ENCODE data around the gene SCUBE1.

Gene SCUBE1

GRCh38 chr22:43203471-43203981 is 139.6 kb downstream of the SCUBE1 start:
- Histone ChIP-seq H3K27ac (ENCODE audit: low read depth, low read length, poor library complexity, severe bottlenecking) (no peak overlapping the region), H3K9me3 (ENCODE audit: low read length) (no peaks in the 10 kb centered on the region), H4K20me1 (ENCODE audit: insufficient read depth, low read length) (no peaks in the 10 kb centered on the region), H3K27me3 (ENCODE audit: insufficient read depth, low read length) (no peaks in the 10 kb centered on the region), H3K36me3 (ENCODE audit: insufficient read depth, low read length) (no peaks in the 10 kb centered on the region), H3K4me3 (ENCODE audit: low read depth, low read length, poor library complexity, severe bottlenecking) (no peak overlapping the region), H3K4me2 (ENCODE audit: low read length) (no peak overlapping the region), H3K9me2 (ENCODE audit: low read depth, low read length) (no peaks in the 10 kb centered on the region), H3K79me2 (ENCODE audit: insufficient read depth, low read length) (no peaks in the 10 kb centered on the region), H3K9ac (ENCODE audit: low read length) (no peak overlapping the region), H2AFZ (ENCODE audit: low read length) (no peak overlapping the region), H3F3A (ENCODE audit: insufficient read depth, low read length) (no peaks in the 10 kb centered on the region), H3K4me1 (ENCODE audit: insufficient read depth, low read length, severe bottlenecking) (no peaks in the 10 kb centered on the region)
- no peak for TF ChIP-seq EZH2 (IDR thresholded peaks at IDR 0.05; ENCODE audit: borderline replicate concordance, low read length)
- no peak for TF ChIP-seq CTCF (IDR thresholded peaks at IDR 0.05; ENCODE audit: low read length)

GRCh38 chr22:43202756-43203410 is 140.3 kb downstream of the SCUBE1 start:
- no peak overlapping the region for H2AFZ ChIP-seq (ENCODE audit: low read length)

DNA sequence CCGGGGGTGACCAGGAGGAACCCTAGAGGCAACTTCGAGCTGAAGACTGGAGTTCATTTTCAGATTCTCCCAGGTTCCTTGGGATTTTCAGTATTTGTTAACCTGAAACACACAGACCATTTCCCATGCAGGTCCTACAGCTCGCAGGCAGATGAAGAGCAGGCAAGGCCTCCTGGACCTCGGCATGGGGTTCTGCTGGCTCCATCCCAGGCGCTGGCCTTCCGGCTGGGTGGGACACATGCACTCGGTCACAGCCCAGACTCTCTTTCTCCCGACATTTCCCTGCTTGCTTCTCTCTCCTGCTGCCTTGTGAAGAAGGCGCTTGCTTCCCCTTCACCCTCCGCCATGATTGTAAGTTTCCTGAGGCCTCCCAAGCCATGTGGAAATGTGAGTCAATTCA is 140.8 kb downstream of the SCUBE1 start:
- H3K79me2 ChIP-seq (ENCODE audit: insufficient read depth, low read length), result no peaks in the 10 kb centered on the region
- no peaks in the 10 kb centered on the region for H3K9me2 ChIP-seq (ENCODE audit: low read depth, low read length)
- H3K27ac ChIP-seq (ENCODE audit: low read depth, low read length, poor library complexity, severe bottlenecking), result no peak overlapping the region
- H3K4me2 ChIP-seq (ENCODE audit: low read length), result no peak overlapping the region
- H3F3A ChIP-seq (ENCODE audit: insufficient read depth, low read length), result no peaks in the 10 kb centered on the region
- no peaks in the 10 kb centered on the region for H3K4me1 ChIP-seq (ENCODE audit: insufficient read depth, low read length, severe bottlenecking)
- H3K27me3 ChIP-seq (ENCODE audit: insufficient read depth, low read length), result no peaks in the 10 kb centered on the region
- H2AFZ ChIP-seq (ENCODE audit: low read length), result no peak overlapping the region
- no peak overlapping the region for H3K9ac ChIP-seq (ENCODE audit: low read length)
- H3K36me3 ChIP-seq (ENCODE audit: insufficient read depth, low read length), result no peaks in the 10 kb centered on the region
- no peaks in the 10 kb centered on the region for H4K20me1 ChIP-seq (ENCODE audit: insufficient read depth, low read length)
- no peak for TF ChIP-seq EZH2 (IDR thresholded peaks at IDR 0.05; ENCODE audit: borderline replicate concordance, low read length)
- TF ChIP-seq CTCF (IDR thresholded peaks at IDR 0.05; ENCODE audit: low read length), result no peak
- no peak overlapping the region for H3K4me3 ChIP-seq (ENCODE audit: low read depth, low read length, poor library complexity, severe bottlenecking)
- H3K9me3 ChIP-seq (ENCODE audit: low read length), result no peaks in the 10 kb centered on the region

More at GRCh38 chr22:43202756-43203410, 140.3 kb downstream of the SCUBE1 start:
- Histone ChIP-seq H3K4me1 (ENCODE audit: insufficient read depth, low read length, severe bottlenecking) (no peaks in the 10 kb centered on the region), H3K27me3 (ENCODE audit: insufficient read depth, low read length) (no peaks in the 10 kb centered on the region), H4K20me1 (ENCODE audit: insufficient read depth, low read length) (no peaks in the 10 kb centered on the region), H3K4me2 (ENCODE audit: low read length) (no peak overlapping the region), H3K9me3 (ENCODE audit: low read length) (no peaks in the 10 kb centered on the region), H3K79me2 (ENCODE audit: insufficient read depth, low read length) (no peaks in the 10 kb centered on the region), H3K4me3 (ENCODE audit: low read depth, low read length, poor library complexity, severe bottlenecking) (no peak overlapping the region), H3K9ac (ENCODE audit: low read length) (no peak overlapping the region), H3K9me2 (ENCODE audit: low read depth, low read length) (no peaks in the 10 kb centered on the region), H3K36me3 (ENCODE audit: insufficient read depth, low read length) (no peaks in the 10 kb centered on the region), H3F3A (ENCODE audit: insufficient read depth, low read length) (no peaks in the 10 kb centered on the region), H3K27ac (ENCODE audit: low read depth, low read length, poor library complexity, severe bottlenecking) (no peak overlapping the region)
- TF ChIP-seq EZH2 (IDR thresholded peaks at IDR 0.05; ENCODE audit: borderline replicate concordance, low read length) (no peak), CTCF (IDR thresholded peaks at IDR 0.05; ENCODE audit: low read length) (no peak)

Data from OCI-LY1 (cell line).